Fibroblast of lung (primary cell): ENCODE data around the gene GAA. TPM values are rescaled to one million over a fixed set of nuclear protein-coding genes. Genes with fewer than 3 reads are reported as not detected.

Experiments used
- DNase-seq, 2 donors: peaks; one replicate each; pipeline versions ENCODE4 v3.0.0 to v3.0.0-alpha.2; 2010; ENCODE audit warnings: low read depth in 2 of 2
- H2AFZ ChIP-seq: 2 replicates; pipeline ENCODE4 v1.5.1; 2012; ENCODE audit warnings: low read length, control low read depth, inconsistent platforms
- H3K27ac ChIP-seq: 2 replicates; pipeline ENCODE4 v1.5.1; 2011; ENCODE audit warnings: low read length, control low read depth; ENCODE audit not compliant: insufficient read depth
- H3K27me3 ChIP-seq: 2 replicates; pipeline ENCODE4 v1.5.1; 2011; ENCODE audit warnings: mild to moderate bottlenecking, low read length; ENCODE audit not compliant: control insufficient read depth, insufficient read depth
- H3K36me3 ChIP-seq: 2 replicates; pipeline ENCODE4 v1.5.1; 2011; ENCODE audit warnings: low read length; ENCODE audit not compliant: control insufficient read depth, insufficient read depth
- H3K4me1 ChIP-seq: 2 replicates; pipeline ENCODE4 v1.5.1; 2011; ENCODE audit warnings: low read length; ENCODE audit not compliant: control insufficient read depth, insufficient read depth; ENCODE audit errors: extremely low read depth
- H3K4me2 ChIP-seq: 2 replicates; pipeline ENCODE4 v1.5.1; 2011; ENCODE audit warnings: low read length, control low read depth; ENCODE audit not compliant: insufficient read depth; ENCODE audit errors: extremely low read depth
- H3K4me3 ChIP-seq, 4 experiments: fragments of 200-600 bp in 1 of 4; sonication (generic) in 1 of 4; replicated peaks in 1 of 4; 2 replicates each; pipeline ENCODE4 v1.5.1; 2011 to 2016; ENCODE audit warnings: low read length in 4 of 4, low read depth in 3 of 4, mild to moderate bottlenecking in 3 of 4, control low read depth in 2 of 4, inconsistent platforms in 1 of 4, mixed read lengths in 1 of 4; ENCODE audit not compliant: insufficient read depth in 1 of 4; ENCODE audit errors: control extremely low read depth in 1 of 4
- H3K79me2 ChIP-seq: 2 replicates; pipeline ENCODE4 v1.5.1; 2012; ENCODE audit warnings: mild to moderate bottlenecking, low read length, inconsistent platforms; ENCODE audit not compliant: control insufficient read depth, insufficient read depth
- H3K9ac ChIP-seq: 2 replicates; pipeline ENCODE4 v1.5.1; 2011; ENCODE audit warnings: mild to moderate bottlenecking, low read length, control low read depth; ENCODE audit not compliant: insufficient read depth
- H3K9me3 ChIP-seq: 2 replicates; pipeline ENCODE4 v1.5.1; 2012; ENCODE audit warnings: low read depth, low read length; ENCODE audit not compliant: control insufficient read depth, insufficient read depth
- H4K20me1 ChIP-seq: 2 replicates; pipeline ENCODE4 v1.5.1; 2011; ENCODE audit warnings: low read length; ENCODE audit not compliant: control insufficient read depth, insufficient read depth; ENCODE audit errors: extremely low read depth
- CTCF ChIP-seq, 2 donors: IDR thresholded peaks in 1 of 2; conservative IDR thresholded peaks in 1 of 2; 1 replicate in 1 of 2; 2 replicates in 1 of 2; pipeline ENCODE4 v1.5.1; 2011 to 2012; ENCODE audit warnings: low read length in 2 of 2, control low read depth in 1 of 2, inconsistent platforms in 1 of 2, low read depth in 1 of 2, mild to moderate bottlenecking in 1 of 2
- EZH2 ChIP-seq: IDR thresholded peaks from 2 replicates; pipeline ENCODE4 v1.5.1; 2012; ENCODE audit warnings: low read length, control low read depth, mild to moderate bottlenecking; ENCODE audit errors: missing control alignments
- polyA plus RNA-seq, 2 donors: library from polyadenylated mRNA; depleted of rRNA in 1 of 2; stranded (reverse) in 1 of 2; unstranded in 1 of 2; fragments of >200 nt; gene quantifications; 2 replicates each; pipeline ENCODE4 v1.2.1, GENCODE V29; 2011 to 2012; ENCODE audit warnings: missing spikeins in 1 of 2
- total RNA-seq: library from RNA; depleted of rRNA; stranded (reverse); fragments of >200 nt; gene quantifications from 2 replicates; pipeline ENCODE4 v1.2.1, GENCODE V29; 2014

Gene GAA
- total and polyA plus RNA-seq, 2 donors (not counting 1 experiment from before 2014, with no cell fraction given): 6.4 to 25.6 TPM

DNA sequence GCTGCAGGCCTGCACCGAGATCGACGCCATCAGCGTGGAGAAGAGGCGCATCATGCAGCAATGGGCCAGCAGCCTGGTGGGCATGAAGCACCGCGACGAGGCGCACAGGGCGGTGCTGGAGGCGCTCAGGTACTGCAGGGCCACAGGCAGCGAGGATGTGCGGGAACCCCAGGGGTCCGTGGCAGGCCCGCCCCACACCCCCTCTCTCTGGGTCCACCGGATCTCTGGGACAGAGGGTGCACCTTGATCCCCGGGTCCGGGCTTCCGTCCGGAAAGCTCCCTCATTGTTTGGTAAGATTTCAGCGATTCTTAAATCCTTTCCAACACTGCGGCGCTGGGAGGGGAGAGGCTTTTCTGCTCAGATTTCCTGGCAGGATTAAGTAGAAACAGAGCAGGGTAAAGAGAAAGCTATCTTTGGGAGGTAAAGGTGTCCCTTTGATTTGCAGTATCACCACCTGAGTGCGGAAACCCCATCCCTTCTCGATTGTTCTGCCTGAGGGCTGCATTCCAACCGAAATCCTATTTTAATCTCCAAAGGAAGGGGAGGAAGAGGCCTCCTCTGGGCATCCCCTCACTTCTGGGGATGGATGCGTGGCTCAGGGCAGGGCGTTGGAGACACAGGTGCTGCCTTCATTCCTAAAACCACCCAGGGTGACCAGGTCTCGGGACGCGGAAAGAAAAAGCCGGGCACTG, 35.8 kb upstream of the GAA start:
- Histone ChIP-seq H4K20me1 (no peaks in the 10 kb centered on the region), H3K9ac (no peak overlapping the region), H3K27me3 (no peaks in the 10 kb centered on the region), H2AFZ (no peak overlapping the region), H3K79me2 (no peaks in the 10 kb centered on the region), H3K4me1 (peaks cover 17% of the 10 kb centered on the region), H3K27ac (no peak overlapping the region), H3K36me3 (no peaks in the 10 kb centered on the region), H3K4me3 (no peak overlapping the region), H3K9me3 (no peaks in the 10 kb centered on the region), H3K4me2 (no peak overlapping the region)
- TF ChIP-seq EZH2: no peak
- TF ChIP-seq CTCF (conservative IDR thresholded peaks at IDR 0.05 in 1 of 2, IDR thresholded peaks at IDR 0.05 in 1 of 2; ENCODE audit: low read depth in 1 of 2, low read length in 2 of 2): no peak
- DNase-seq: no peak

DNA sequence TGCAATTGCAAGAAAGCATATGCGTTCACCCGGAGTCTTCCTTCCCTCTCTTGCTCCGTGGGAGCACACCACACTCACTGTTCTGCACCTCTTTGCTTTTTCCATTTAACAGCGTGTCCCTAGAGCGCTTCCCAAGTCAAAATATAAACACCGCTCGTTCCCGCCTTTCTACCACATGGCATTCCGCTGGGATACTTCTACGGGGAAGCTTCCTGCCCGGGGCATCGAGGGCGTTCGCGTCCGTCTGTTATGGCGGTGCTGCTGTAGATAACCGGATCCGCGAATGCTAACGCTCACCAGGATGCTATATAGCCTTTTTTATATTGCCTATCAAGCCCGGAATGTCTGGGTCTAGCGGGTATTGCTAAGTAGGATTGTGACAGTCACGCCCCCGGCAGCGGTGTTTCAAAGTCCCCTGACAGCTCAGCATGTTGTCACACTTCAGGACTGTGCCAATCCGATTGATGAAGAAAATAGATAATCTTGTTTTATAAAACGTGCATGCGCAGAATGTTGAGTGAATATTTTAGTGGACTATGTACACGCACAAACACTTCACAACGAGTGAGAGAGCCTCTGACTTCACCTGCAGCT, 33.9 kb upstream of the GAA start:
- H3K27me3 ChIP-seq: no peaks in the 10 kb centered on the region
- H3K4me3 ChIP-seq: no peak overlapping the region
- no peak overlapping the region for H3K27ac ChIP-seq
- no peaks in the 10 kb centered on the region for H3K9me3 ChIP-seq
- no peaks in the 10 kb centered on the region for H4K20me1 ChIP-seq
- H3K4me2 ChIP-seq: no peak overlapping the region
- H3K79me2 ChIP-seq: no peaks in the 10 kb centered on the region
- H3K4me1 ChIP-seq: peaks cover 19% of the 10 kb centered on the region
- H3K9ac ChIP-seq: no peak overlapping the region
- DNase-seq: no peak
- TF ChIP-seq EZH2 (no peak), CTCF (conservative IDR thresholded peaks at IDR 0.05 in 1 of 2, IDR thresholded peaks at IDR 0.05 in 1 of 2; ENCODE audit: low read depth in 1 of 2, low read length in 2 of 2) (no peak)
- H2AFZ ChIP-seq: no peak overlapping the region
- H3K36me3 ChIP-seq: no peaks in the 10 kb centered on the region

- peaks cover 19% of the 10 kb centered on the region for H3K4me1 ChIP-seq
- no peaks in the 10 kb centered on the region for H3K9me3 ChIP-seq
- no peak overlapping the region for H3K4me3 ChIP-seq
- TF ChIP-seq EZH2: no peak
- no peak for TF ChIP-seq CTCF (conservative IDR thresholded peaks at IDR 0.05 in 1 of 2, IDR thresholded peaks at IDR 0.05 in 1 of 2; ENCODE audit: low read depth in 1 of 2, low read length in 2 of 2)
- H3K27me3 ChIP-seq: no peaks in the 10 kb centered on the region
- H3K9ac ChIP-seq: no peak overlapping the region
- H3K79me2 ChIP-seq: no peaks in the 10 kb centered on the region
- H3K36me3 ChIP-seq: no peaks in the 10 kb centered on the region
- DNase-seq: peak; percentile 78 to 82
- H4K20me1 ChIP-seq: no peaks in the 10 kb centered on the region
- H3K4me2 ChIP-seq: peak overlapping the region; percentile 61
- peak overlapping the region; percentile 51 for H2AFZ ChIP-seq
- H3K27ac ChIP-seq: peak overlapping the region; percentile 24
These were observed 32.8 kb upstream of the GAA start for GRCh38 chr17:80068301-80069222.
